NCI-H1436 (cell line): ENCODE measurements around the gene ATP1A1.

ENCODE experiments used
- DNase-seq: peaks from one replicate; lab custom pipeline; 2025; lab: John Stamatoyannopoulos, UW

The ATP1A1 gene

GRCh38 chr1:116415200-116415698 is 42.2 kb downstream of the ATP1A1 start:
- DNase-seq: no peak

- DNase-seq: no peak
Measured at GRCh38 chr1:116415699-116416533, 42.9 kb downstream of the ATP1A1 start.

- no peak for DNase-seq
Measured at GRCh38 chr1:116416854-116417513, 43.9 kb downstream of the ATP1A1 start.

GRCh38 chr1:116417678-116418077 is 44.6 kb downstream of the ATP1A1 start:
- no peak for DNase-seq

- peak; percentile 80 for DNase-seq
Measured at GRCh38 chr1:116418091-116418830, 45.2 kb downstream of the ATP1A1 start.

- DNase-seq: no peak
Measured at GRCh38 chr1:116420417-116421200, 47.6 kb downstream of the ATP1A1 start.

GRCh38 chr1:116424438-116424837 is 51.4 kb downstream of the ATP1A1 start:
- no peak for DNase-seq

GRCh38 chr1:116424863-116425262 is 51.8 kb downstream of the ATP1A1 start:
- DNase-seq: no peak

GRCh38 chr1:116425987-116426386 is 52.9 kb downstream of the ATP1A1 start:
- no peak for DNase-seq

GRCh38 chr1:116426401-116426800 is 53.4 kb downstream of the ATP1A1 start:
- no peak for DNase-seq

- no peak for DNase-seq
Measured at GRCh38 chr1:116428576-116428975, 55.5 kb downstream of the ATP1A1 start.

GRCh38 chr1:116429821-116430374 is 56.9 kb downstream of the ATP1A1 start:
- DNase-seq: no peak

- DNase-seq: no peak
Measured at GRCh38 chr1:116431870-116432500, 58.9 kb downstream of the ATP1A1 start.

- DNase-seq: no peak
Measured at GRCh38 chr1:116432655-116433265, 59.7 kb downstream of the ATP1A1 start.

GRCh38 chr1:116433275-116434257 is 60.5 kb downstream of the ATP1A1 start:
- no peak for DNase-seq

- DNase-seq: no peak
Measured at GRCh38 chr1:116434849-116435248, 61.8 kb downstream of the ATP1A1 start.

- DNase-seq: no peak
Measured at GRCh38 chr1:116435806-116436610, 63.0 kb downstream of the ATP1A1 start.

- DNase-seq: no peak
Measured at GRCh38 chr1:116436611-116436970, 63.5 kb downstream of the ATP1A1 start.
